ENCODE data around the gene SLC10A7.
A peak's percentile ranks its signal among the peaks of the same experiment; 100 is the strongest.

The SLC10A7 gene

GRCh38 chr4:146346276-146346675 lies 175.5 kb downstream of the SLC10A7 start:
- DNase-seq, result no peak

GRCh38 chr4:146343776-146344175 lies 178.0 kb downstream of the SLC10A7 start:
- DNase-seq, result no peak

DNA sequence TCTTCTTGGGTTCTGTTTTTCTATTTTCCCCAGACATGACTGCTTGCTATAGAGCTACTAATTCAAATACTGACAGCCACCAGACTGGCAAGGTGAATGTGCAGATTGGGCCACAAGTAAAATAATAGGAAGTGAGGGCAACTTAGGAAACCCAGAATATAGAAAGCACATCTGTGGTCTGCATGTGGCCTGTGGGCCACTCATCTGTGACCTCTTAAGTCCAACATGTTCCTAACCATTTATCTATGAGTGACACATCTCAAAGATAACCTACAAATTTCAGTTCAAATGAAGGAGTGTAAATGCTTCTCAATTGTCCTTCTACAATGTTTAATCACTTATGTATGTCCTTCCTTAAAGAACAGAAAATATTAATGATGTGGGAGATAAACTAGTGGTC lies 178.5 kb downstream of the SLC10A7 start:
- DNase-seq, result no peak

DNA sequence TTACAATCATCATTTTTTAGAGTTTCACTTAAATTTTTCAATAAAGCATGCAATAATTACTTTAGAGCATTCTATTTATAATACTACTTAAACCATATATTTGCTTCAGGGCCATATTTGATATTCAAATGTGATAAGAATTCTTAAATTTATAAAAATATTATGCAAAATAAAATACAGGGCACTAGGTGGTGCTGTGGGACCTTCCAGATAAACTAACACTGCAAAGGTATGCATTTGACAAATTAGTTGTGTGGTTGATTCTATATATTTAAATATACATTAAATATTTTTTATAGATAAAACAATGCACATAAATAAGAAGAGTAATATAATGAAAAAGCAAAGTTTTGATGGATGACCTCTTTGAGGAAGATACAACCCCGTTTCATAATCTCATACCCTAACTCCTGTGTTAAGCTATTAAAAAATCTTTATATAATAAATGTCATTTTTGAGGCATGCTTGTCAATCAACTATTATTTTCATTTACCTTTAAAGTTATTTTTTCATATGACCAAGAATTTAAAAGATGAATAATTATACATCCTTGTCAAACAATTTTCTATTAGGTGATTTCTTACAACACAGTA lies 179.0 kb downstream of the SLC10A7 start:
- DNase-seq, result peak; percentile 17

GRCh38 chr4:146340798-146341197 lies 180.9 kb downstream of the SLC10A7 start:
- no peak for DNase-seq

- no peak for DNase-seq
Measured at GRCh38 chr4:146338512-146338911, 183.2 kb downstream of the SLC10A7 start.

GRCh38 chr4:146336410-146336807 lies 185.3 kb downstream of the SLC10A7 start:
- no peak for DNase-seq

- no peak for DNase-seq
Measured at GRCh38 chr4:146335763-146336409, 185.9 kb downstream of the SLC10A7 start.

GRCh38 chr4:146334862-146335449 lies 186.8 kb downstream of the SLC10A7 start:
- no peak for DNase-seq

DNA sequence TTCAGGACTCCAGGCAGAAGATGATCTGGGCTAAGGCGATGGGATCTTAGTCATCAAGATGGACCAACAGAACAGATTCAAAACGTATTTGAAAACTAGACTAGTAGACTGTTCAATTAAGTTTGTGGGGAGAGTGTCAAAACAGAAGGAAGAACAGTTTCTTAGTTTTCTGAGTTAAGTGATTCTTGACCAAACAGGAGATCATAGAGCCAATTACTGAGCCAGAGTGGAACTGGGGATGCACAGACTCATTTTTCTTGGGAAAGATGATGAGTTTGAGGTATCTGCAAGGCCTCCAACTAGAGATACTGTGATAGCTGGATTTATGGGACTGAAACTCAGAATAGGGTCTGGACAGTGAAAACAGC lies 187.9 kb downstream of the SLC10A7 start:
- no peak for DNase-seq

DNA sequence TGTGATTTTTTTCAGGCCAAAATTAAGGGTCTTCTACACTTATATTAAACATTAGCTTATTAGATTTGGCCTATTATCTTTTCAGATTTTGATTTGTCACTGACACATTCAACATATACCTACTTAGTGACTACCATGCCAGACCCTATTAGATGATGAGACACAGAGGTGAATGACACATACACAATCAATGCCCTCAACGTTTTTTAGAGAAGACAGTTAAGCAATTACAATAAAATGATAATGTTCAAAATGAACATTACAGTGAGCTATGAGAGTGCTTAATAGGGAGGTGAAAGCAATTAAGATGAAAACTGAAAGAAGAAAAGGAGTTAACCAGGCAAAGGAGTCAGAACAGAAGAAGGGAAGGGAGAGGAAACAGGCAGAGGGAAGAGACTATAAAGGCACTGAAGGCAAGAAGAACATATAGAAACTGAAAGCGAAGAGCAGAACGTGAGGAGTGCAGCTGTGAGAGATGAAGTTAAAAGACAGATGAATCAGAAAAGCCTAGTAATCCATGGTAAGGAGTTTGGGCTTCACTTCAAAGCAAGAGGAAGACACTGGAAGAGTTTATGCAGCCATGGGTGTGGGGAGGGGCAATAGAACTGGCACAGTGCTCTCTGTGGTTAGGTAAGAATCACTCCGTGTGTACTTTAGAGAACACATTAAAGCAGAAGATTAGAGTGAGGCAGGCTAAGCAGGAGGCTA lies 188.4 kb downstream of the SLC10A7 start:
- DNase-seq, result peak; percentile 23

DNA sequence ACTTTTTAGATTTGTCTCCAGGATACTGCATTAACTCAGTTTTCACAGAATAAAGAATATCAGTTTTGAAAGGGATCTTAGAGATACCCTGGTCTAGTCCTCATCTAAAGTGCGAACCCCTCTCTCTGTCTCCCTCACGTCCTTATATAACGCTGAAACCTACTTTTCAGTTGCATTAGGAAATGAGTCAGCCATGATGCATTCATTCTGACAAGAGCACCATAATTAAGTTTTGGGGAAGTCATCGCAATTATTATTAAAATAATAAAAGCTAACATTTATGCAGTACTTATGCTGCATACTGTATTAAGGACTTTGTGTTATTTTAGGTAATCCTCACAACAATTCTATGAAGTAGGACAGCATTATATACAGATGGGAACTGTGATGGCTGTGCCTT lies 191.3 kb downstream of the SLC10A7 start:
- DNase-seq, result no peak

GRCh38 chr4:146329050-146329716 lies 192.6 kb downstream of the SLC10A7 start:
- DNase-seq, result no peak

DNA sequence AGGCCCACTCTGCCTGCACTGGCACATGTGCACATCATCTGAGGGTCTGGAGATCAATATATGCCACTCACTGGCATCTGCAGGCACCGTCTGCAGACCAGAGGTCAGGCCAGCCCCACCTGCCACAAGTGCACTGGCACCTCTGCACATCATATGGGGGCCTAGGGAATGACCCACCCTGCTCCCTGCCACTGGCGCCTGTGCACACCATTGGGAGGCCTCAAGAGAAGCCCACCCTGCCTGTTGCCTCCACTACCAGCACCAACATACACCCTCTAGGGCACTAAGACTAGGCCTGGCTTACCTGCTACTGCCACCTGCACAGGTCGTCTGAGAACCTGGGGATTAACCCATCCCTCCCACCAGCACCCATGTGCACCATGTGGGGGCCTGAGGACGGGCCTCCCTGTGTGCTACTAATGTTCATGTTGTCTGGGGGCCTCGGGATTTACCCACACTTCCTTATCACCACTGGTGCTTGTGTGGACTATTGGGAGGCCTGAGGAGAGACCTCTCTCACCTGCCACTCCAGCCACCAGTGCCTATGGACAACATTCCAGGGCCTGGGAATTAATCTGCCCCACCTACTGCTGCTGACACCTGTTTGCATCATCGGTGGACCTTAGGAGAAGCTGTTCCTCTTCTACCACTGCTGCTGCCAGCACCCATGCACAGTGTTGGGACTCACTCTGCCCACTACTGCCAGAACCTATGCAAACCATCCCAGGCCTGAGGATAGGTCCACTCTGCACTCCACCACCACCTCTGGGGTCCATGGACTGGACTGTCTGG lies 193.7 kb downstream of the SLC10A7 start:
- DNase-seq, result no peak

- DNase-seq, result no peak
Measured at GRCh38 chr4:146318894-146319293, 202.8 kb downstream of the SLC10A7 start.

- DNase-seq, result no peak
Measured at GRCh38 chr4:146317783-146318182, 204.0 kb downstream of the SLC10A7 start.

DNA sequence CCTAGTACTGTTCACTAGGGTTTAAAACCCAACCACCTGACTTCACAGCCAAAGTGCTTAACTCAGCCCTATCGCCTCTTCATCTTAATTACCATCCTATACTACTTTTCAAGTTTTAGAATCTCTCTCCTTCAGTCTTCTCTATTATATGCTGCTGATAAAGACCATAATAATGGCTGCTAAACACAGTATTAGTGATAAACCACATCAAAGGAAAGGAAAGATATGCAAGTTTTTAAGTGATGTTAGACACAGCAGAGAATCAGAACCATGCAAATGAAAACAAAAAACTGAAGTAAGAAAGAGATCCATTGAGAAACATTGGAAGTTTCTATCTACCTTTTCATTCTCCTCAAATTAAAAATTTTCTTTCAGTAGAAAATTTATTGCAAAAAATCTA lies 206.6 kb downstream of the SLC10A7 start:
- no peak for DNase-seq

DNA sequence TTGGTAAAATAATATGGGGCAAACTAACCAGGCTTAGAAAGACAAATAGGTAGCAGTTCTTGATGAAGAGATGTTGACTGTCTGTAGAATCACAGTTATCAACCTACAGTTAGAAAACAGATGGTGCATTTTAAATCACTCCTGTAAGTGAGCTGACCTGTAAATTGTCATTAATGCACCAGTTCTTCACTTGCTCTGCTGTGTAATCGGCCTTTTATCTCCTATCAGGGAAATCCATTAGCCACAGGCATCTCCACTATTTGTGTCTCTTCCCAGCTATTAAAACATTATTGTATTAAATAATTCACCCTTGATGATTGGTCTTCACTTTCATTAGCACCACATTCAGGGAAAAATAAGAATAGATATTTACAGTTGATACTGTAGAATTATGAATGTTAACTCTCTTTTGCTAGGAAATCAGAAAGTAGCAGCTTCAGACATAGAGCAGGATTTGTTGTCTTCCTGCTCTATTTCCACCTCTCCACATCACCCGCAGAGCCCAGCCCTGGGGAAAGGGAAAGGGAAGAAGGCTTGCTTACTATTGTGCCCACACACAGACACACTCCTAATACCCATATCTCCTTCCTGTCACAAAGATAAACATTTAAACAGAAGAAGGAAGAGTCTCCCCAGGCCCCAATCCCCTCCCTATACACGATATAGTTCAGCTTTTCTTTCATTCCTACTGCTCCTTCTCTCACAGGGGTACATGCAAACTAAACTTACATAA lies 210.3 kb downstream of the SLC10A7 start:
- DNase-seq, result no peak

- DNase-seq, result no peak
Measured at GRCh38 chr4:146310319-146311021, 211.3 kb downstream of the SLC10A7 start.

GRCh38 chr4:146308951-146309350 lies 212.8 kb downstream of the SLC10A7 start:
- DNase-seq, result no peak

DNA sequence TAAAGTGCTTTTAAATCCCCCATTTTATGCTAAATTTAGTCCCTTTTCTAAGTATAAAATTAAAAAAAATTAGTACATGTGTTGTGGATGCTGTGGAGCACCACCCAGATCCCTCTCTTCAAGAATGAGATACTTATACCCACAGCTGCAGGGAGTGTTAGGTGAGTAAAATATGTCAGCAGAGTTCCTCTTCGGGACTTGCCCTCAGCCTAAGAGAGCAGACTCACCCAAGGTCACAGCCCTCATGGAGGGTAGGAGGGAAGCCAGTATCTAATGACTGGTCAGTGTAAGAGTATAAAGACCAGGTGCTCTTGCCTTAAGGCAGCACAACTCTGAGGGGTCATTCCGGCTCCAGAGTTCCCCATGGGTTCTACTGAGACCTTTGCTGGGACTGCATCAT lies 218.9 kb downstream of the SLC10A7 start:
- DNase-seq, result no peak
